ENCODE data around the gene OSMR.
A peak's percentile ranks its signal among the peaks of the same experiment; 100 is the strongest.

Gene OSMR

GRCh38 chr5:38845526-38846378 is at the start of gene OSMR:
Gene OSMR, plus strand, starts transcription at chr5:38846012. Its CDS starts 23,033 bp downstream, at chr5:38869045.
- Histone ChIP-seq H3K36me3 (replicated peaks) (no peaks in the 10 kb centered on the region), H3K27me3 (ENCODE audit: low read depth) (no peaks in the 10 kb centered on the region), H3K9me3 (0 out of 2 replicates have a peak, but pooled peaks cover 2% of the 10 kb centered on the region), H3K4me1 (peaks cover 7% of the 10 kb centered on the region), H3K4me3 (peak within 1 kb of the TSS; percentile 47)
- DNase-seq (ENCODE audit: low spot score in 2 of 2), result peak; percentile 59 to 86
- in situ Hi-C loops (cut with MboI; ENCODE audit: low sequenced_read_pairs), result no loop called here

- Histone ChIP-seq H3K4me3 (no peak overlapping the region), H3K27me3 (ENCODE audit: low read depth) (no peaks in the 10 kb centered on the region; the same call in 1 of the 2 replicates), H3K36me3 (replicated peaks) (no peaks in the 10 kb centered on the region), H3K9me3 (no peaks in the 10 kb centered on the region), H3K4me1 (no peaks in the 10 kb centered on the region)
- in situ Hi-C loops (cut with MboI; ENCODE audit: low sequenced_read_pairs), result no loop called here
- no peak for DNase-seq (ENCODE audit: low spot score in 2 of 2)
Measured at GRCh38 chr5:38796742-38797108, 49.1 kb upstream of the OSMR start.

DNA sequence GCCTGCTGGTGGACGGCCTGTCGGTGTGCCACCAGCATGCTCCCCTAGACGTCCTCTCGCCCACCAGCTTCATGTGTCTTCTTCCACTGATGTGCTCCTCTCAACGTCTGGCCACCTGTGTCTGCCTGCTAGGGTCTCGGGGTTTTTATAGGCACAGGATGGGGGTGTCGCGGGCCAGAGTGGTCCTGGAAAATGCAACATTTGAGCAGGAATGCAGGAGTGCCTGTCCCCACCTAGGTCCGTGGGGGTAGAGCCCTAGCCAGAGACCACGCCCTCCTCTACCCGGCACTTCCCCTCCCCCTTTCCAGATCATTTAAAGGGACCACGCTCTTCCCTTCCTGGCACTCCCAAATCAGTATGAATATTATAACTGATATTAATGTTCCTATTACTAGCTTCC is 48.0 kb upstream of the OSMR start:
- H3K36me3 ChIP-seq (replicated peaks), result no peaks in the 10 kb centered on the region
- H3K9me3 ChIP-seq, result no peaks in the 10 kb centered on the region
- in situ Hi-C loops (cut with MboI; ENCODE audit: low sequenced_read_pairs), result no loop called here
- DNase-seq (ENCODE audit: low spot score in 2 of 2), result no peak
- H3K4me1 ChIP-seq, result no peaks in the 10 kb centered on the region
- no peak overlapping the region for H3K4me3 ChIP-seq
- no peaks in the 10 kb centered on the region; the same call in 1 of the 2 replicates for H3K27me3 ChIP-seq (ENCODE audit: low read depth)

GRCh38 chr5:38799556-38800377 is 46.0 kb upstream of the OSMR start:
- no peak overlapping the region for H3K4me3 ChIP-seq
- no peaks in the 10 kb centered on the region for H3K36me3 ChIP-seq (replicated peaks)
- in situ Hi-C loops (cut with MboI; ENCODE audit: low sequenced_read_pairs), result loop anchor here (10.0 kb wide), 2 partner anchors 535 to 595 kb away; no protein-coding TSS in a partner anchor
- no peaks in the 10 kb centered on the region for H3K27me3 ChIP-seq (ENCODE audit: low read depth)
- no peaks in the 10 kb centered on the region for H3K9me3 ChIP-seq
- DNase-seq (ENCODE audit: low spot score in 2 of 2), result no peak
- H3K4me1 ChIP-seq, result no peaks in the 10 kb centered on the region

DNA sequence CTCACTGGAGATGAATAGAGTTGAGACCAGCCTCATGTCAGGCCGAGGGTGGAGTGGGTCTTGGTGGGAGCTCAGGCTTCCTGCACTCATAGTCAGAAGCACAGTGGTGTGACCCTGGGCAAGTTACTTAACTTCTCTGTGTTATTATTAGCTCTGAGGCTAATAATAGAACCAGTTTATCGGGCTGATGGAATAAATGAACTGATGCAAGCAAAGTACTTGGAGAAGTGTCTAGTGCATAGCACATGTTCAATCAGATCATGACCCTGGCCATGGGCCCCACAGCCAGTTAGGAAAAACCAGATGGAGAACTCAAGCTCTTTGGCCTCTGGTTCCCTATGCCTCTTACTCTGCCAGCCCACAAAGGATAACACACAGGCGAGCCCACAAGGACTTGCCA is 45.3 kb upstream of the OSMR start:
- no peaks in the 10 kb centered on the region for H3K36me3 ChIP-seq (replicated peaks)
- H3K4me1 ChIP-seq, result no peaks in the 10 kb centered on the region
- H3K4me3 ChIP-seq, result no peak overlapping the region
- H3K27me3 ChIP-seq (ENCODE audit: low read depth), result no peaks in the 10 kb centered on the region
- no peak for DNase-seq (ENCODE audit: low spot score in 2 of 2)
- in situ Hi-C loops (cut with MboI; ENCODE audit: low sequenced_read_pairs), result loop anchor here (10.0 kb wide), 2 partner anchors 536 to 596 kb away; no protein-coding TSS in a partner anchor
- H3K9me3 ChIP-seq, result no peaks in the 10 kb centered on the region

DNA sequence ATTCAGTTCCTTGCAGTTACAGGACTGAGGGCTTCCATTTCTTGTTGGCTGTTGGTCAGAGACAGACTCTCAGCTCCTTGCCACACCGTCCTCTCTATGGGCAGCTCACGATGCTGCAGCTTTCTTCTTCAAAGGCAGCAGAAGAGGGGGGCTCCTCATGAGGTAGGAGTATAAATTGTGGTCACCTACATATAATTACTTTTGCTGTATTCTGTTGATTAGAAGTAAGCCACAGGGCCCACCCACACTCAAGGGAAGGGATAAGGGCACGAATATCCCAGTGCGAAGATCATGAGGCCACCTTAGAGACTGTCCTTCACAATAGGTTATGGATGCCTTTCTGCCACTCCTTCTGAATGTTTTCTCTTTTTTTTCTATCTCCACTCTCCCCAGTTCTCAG is 43.7 kb upstream of the OSMR start:
- Histone ChIP-seq H3K36me3 (replicated peaks) (no peaks in the 10 kb centered on the region), H3K4me1 (no peaks in the 10 kb centered on the region), H3K9me3 (no peaks in the 10 kb centered on the region), H3K4me3 (no peak overlapping the region), H3K27me3 (ENCODE audit: low read depth) (no peaks in the 10 kb centered on the region)
- in situ Hi-C loops (cut with MboI; ENCODE audit: low sequenced_read_pairs), result loop anchor here (10.0 kb wide), 2 partner anchors 537 to 597 kb away; no protein-coding TSS in a partner anchor
- no peak for DNase-seq (ENCODE audit: low spot score in 2 of 2)

GRCh38 chr5:38803246-38803645 is 42.6 kb upstream of the OSMR start:
- in situ Hi-C loops (cut with MboI; ENCODE audit: low sequenced_read_pairs), result loop anchor here (10.0 kb wide), 2 partner anchors 538 to 598 kb away; no protein-coding TSS in a partner anchor
- H3K4me1 ChIP-seq, result no peaks in the 10 kb centered on the region
- no peak overlapping the region for H3K4me3 ChIP-seq
- H3K36me3 ChIP-seq (replicated peaks), result no peaks in the 10 kb centered on the region
- H3K27me3 ChIP-seq (ENCODE audit: low read depth), result no peaks in the 10 kb centered on the region
- DNase-seq (ENCODE audit: low spot score in 2 of 2), result no peak
- H3K9me3 ChIP-seq, result no peaks in the 10 kb centered on the region

- in situ Hi-C loops (cut with MboI; ENCODE audit: low sequenced_read_pairs), result loop anchor here (5.0 to 10.0 kb wide), 3 partner anchors 370 to 602 kb away; no protein-coding TSS in a partner anchor
Measured at GRCh38 chr5:38806775-38807258, 39.0 kb upstream of the OSMR start.

DNA sequence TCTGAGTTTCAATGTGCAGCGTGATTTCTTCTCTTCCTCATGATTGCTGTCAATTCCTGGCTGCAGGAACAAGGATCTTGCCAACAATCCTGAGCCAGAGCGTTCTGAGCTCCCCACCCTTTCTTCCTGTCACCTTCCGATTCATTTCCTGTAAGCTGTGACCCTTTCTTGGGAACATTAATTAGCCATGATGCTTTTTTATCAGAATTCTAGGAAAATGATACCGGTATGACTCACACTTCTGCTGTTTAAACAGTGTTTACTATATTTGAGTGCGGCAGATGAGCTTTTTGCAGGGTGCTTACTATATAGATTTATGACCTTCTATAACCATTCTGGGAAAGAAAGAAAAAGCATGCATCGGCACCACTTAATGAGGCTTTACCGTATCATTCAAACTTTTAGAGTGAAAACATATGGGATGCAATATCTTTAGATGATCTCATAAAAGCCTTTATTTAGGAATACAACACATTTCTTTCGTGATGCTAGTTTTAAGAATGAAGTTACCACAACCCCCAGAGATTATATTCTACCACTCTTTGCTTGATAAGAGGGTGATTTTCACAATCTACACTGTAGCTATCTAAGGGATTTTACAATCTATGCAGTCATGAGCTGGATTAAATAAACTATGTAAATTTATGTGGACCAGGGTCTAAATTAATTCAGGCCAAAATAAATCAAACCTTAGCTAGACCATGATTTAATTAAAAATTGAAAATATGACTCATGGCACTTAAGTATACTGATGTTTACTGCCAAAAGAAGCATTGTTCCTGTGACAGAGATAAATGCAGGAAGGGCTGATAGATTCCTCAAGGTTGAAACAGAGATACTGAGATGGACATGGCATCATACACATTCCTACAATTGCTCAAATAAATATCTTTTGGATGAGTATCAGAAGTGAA is 38.0 kb upstream of the OSMR start:
- DNase-seq (ENCODE audit: low spot score in 2 of 2), result no peak
- Histone ChIP-seq H3K36me3 (replicated peaks) (no peaks in the 10 kb centered on the region), H3K4me1 (no peaks in the 10 kb centered on the region), H3K9me3 (no peaks in the 10 kb centered on the region), H3K27me3 (ENCODE audit: low read depth) (no peaks in the 10 kb centered on the region), H3K4me3 (no peak overlapping the region)
- in situ Hi-C loops (cut with MboI; ENCODE audit: low sequenced_read_pairs), result loop anchor here (5.0 to 10.0 kb wide), 3 partner anchors 371 to 603 kb away; no protein-coding TSS in a partner anchor

More at GRCh38 chr5:38806775-38807258, 39.0 kb upstream of the OSMR start:
- no peaks in the 10 kb centered on the region for H3K4me1 ChIP-seq
- no peak overlapping the region for H3K4me3 ChIP-seq
- DNase-seq (ENCODE audit: low spot score in 2 of 2), result no peak
- no peaks in the 10 kb centered on the region for H3K36me3 ChIP-seq (replicated peaks)
- H3K27me3 ChIP-seq (ENCODE audit: low read depth), result no peaks in the 10 kb centered on the region
- H3K9me3 ChIP-seq, result no peaks in the 10 kb centered on the region

DNA sequence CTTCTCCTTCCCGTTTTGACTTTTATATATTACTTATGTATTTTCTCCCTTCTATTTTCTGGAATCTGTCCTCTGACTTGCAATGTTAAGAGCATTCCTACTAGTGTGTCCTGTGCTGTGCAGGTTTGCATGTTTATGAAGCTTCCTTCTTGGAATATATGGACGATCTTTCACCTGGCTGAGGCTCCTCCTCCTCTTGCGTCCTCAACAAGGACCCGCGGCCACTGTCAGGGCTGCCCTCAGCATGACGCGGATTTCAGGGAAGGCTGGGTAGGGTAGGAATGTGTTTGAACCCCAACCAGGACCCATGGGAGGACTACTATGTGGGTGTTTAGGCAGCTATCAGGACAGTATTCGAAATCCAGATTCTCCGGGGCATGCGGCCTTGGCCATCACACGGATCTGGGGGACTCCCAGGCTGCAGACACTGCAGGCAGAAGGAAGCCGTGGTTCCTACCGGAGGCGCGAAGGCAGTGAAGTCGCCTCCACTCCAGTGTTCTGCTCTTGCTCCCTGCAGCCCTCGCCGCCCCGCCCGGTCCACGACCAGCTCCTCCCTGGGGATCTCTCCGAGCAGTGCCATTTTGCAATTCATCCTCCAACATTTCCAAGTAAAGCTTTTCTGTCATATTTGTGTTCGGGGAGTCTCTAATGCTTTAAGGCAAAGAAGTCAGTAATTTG is 37.0 kb upstream of the OSMR start:
- H3K9me3 ChIP-seq, result no peaks in the 10 kb centered on the region
- no peak for DNase-seq (ENCODE audit: low spot score in 2 of 2)
- in situ Hi-C loops (cut with MboI; ENCODE audit: low sequenced_read_pairs), result loop anchor here (5.0 to 10.0 kb wide), 3 partner anchors 372 to 604 kb away; no protein-coding TSS in a partner anchor
- H3K36me3 ChIP-seq (replicated peaks), result no peaks in the 10 kb centered on the region
- no peaks in the 10 kb centered on the region for H3K4me1 ChIP-seq
- no peaks in the 10 kb centered on the region for H3K27me3 ChIP-seq (ENCODE audit: low read depth)
- no peak overlapping the region for H3K4me3 ChIP-seq

DNA sequence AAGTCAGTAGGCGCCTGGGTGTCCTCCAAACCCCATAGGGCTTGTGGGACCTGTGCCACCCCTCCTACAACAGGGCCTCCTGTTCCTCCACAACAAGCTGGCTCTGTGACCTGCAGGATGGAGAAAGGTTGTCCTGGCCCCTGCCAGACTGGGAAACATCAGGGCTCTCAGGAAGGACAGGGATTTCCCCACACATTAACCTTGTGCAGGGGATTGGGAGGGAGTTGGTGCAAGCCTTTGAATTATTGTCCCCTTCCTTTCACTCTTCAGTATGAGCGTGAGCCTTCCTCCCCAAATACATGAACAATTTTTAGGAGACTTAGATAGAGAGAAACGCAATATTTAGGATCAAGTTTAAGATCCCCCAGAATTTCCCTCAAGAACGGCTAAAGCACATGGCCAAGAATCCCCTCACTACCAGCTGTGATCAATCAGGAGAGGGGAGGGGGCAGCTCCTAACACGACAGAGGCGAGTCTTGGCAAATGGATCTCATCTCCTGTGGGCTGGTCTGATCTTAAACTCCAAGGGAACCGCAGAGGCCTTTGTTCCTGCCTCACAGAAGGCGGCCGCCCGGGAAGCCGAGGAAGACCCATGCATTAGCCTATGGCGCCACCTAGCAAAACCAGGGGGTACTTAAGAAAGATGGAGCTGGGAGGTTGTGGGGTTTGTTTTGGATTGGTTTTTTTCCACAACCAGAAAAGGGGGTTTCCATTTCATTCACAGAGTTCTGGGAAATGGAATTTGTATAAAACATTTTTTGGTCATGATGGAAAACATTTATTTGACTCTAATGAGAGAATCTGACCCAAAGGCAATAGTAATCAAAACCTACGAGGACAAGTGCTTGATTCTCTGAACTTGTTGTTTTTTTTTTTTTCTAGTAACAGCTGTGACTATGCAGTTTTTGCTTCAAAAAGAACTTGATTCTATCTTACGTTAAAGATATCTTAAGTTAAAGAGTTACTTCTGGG is 36.1 kb upstream of the OSMR start:
- in situ Hi-C loops (cut with MboI; ENCODE audit: low sequenced_read_pairs), result loop anchor here (5.0 to 10.0 kb wide), 3 partner anchors 372 to 605 kb away; no protein-coding TSS in a partner anchor
- DNase-seq (ENCODE audit: low spot score in 2 of 2), result peak; percentile 71 to 85
- no peak overlapping the region for H3K4me3 ChIP-seq
- no peaks in the 10 kb centered on the region for H3K27me3 ChIP-seq (ENCODE audit: low read depth)
- H3K9me3 ChIP-seq, result no peaks in the 10 kb centered on the region
- H3K36me3 ChIP-seq (replicated peaks), result no peaks in the 10 kb centered on the region
- H3K4me1 ChIP-seq, result no peaks in the 10 kb centered on the region

All from HAP-1 (cell line).